K562 (cell line): ENCODE results near the gene TNFRSF19.

ENCODE experiments used
- MCM2 ChIP-seq: fragments of 450-650 bp; IDR thresholded peaks from 2 replicates; pipeline ENCODE4 v1.6.1; 2017; ENCODE audit warnings: low read depth, mild to moderate bottlenecking
- POLR2A ChIP-seq: fragments of 450-650 bp; conservative IDR thresholded peaks from 2 replicates; pipeline ENCODE4 v1.6.1; 2016
- POLR2AphosphoS5 ChIP-seq: IDR thresholded peaks from 2 replicates; pipeline ENCODE4 v1.6.1; 2011; ENCODE audit warnings: mild to moderate bottlenecking, low read depth, low read length, moderate library complexity; ENCODE audit not compliant: control insufficient read depth, insufficient read depth
- SMARCC2 ChIP-seq: fragments of 450-650 bp; IDR thresholded peaks from 2 replicates; pipeline ENCODE4 v1.6.1; 2017; ENCODE audit warnings: antibody characterized with exemption, moderate library complexity, mild to moderate bottlenecking, low read depth
- TSC22D4 ChIP-seq: fragments of 450-650 bp; IDR thresholded peaks from 2 replicates; pipeline ENCODE4 v1.6.1; 2016; ENCODE audit warnings: missing genetic modification characterization, missing biosample characterization, control low read depth
- TF ChIP-seq, protein P1 (sequence below), 3 experiments: IDR thresholded peaks in 2 of 3; conservative IDR thresholded peaks in 1 of 3; 2 replicates each; pipeline ENCODE4 v1.5.1; 2011 to 2012; ENCODE audit warnings: low read length in 3 of 3, mild to moderate bottlenecking in 3 of 3, control low read depth in 2 of 3, improper control_type of control experiment in 1 of 3, inconsistent platforms in 1 of 3, low read depth in 1 of 3, mixed read lengths in 1 of 3, moderate library complexity in 1 of 3; ENCODE audit not compliant: insufficient read depth in 2 of 3

DNA sequence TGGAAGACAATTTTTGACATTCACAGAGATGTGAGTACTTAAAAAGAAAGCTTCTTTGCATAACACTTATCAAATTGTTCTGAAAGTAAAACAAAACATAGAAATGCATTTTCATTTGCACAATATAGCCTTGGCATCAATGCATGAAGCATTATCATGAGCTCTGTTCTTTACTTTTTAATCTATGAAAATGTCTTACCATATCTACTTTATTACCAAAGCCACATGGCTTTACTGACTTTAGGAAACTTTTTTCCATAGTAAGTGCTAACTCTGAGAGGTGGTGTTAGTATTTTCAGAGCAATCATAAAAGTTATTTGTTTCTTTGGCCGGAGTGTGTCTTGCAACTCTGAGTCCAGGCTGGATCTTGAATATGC, 10.5 kb downstream of the TNFRSF19 start:
- TF ChIP-seq, protein P1, sequence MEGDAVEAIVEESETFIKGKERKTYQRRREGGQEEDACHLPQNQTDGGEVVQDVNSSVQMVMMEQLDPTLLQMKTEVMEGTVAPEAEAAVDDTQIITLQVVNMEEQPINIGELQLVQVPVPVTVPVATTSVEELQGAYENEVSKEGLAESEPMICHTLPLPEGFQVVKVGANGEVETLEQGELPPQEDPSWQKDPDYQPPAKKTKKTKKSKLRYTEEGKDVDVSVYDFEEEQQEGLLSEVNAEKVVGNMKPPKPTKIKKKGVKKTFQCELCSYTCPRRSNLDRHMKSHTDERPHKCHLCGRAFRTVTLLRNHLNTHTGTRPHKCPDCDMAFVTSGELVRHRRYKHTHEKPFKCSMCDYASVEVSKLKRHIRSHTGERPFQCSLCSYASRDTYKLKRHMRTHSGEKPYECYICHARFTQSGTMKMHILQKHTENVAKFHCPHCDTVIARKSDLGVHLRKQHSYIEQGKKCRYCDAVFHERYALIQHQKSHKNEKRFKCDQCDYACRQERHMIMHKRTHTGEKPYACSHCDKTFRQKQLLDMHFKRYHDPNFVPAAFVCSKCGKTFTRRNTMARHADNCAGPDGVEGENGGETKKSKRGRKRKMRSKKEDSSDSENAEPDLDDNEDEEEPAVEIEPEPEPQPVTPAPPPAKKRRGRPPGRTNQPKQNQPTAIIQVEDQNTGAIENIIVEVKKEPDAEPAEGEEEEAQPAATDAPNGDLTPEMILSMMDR (IDR thresholded peaks at IDR 0.05 in 2 of 3, conservative IDR thresholded peaks at IDR 0.05 in 1 of 3; ENCODE audit: insufficient read depth in 2 of 3, low read depth in 1 of 3, low read length in 3 of 3) = no peak
- TF ChIP-seq MCM2 (no peak), POLR2A (no peak), POLR2AphosphoS5 (no peak), SMARCC2 (no peak), TSC22D4 (tag) (no peak)
